Stimulated activated CD8-positive, alpha-beta memory T cell treated with anti-CD3 and anti-CD28 coated beads, Interleukin-12 subunit alpha, Interleukin-12 subunit beta, amount 100 ng/mL, for 1 hour (primary cell): ENCODE measurements around the gene OFD1.

Source experiments
- DNase-seq: peaks from one replicate; pipeline ENCODE4 v3.0.0-alpha.2; 2020; ENCODE audit warnings: low read depth

OFD1 gene, protein sequence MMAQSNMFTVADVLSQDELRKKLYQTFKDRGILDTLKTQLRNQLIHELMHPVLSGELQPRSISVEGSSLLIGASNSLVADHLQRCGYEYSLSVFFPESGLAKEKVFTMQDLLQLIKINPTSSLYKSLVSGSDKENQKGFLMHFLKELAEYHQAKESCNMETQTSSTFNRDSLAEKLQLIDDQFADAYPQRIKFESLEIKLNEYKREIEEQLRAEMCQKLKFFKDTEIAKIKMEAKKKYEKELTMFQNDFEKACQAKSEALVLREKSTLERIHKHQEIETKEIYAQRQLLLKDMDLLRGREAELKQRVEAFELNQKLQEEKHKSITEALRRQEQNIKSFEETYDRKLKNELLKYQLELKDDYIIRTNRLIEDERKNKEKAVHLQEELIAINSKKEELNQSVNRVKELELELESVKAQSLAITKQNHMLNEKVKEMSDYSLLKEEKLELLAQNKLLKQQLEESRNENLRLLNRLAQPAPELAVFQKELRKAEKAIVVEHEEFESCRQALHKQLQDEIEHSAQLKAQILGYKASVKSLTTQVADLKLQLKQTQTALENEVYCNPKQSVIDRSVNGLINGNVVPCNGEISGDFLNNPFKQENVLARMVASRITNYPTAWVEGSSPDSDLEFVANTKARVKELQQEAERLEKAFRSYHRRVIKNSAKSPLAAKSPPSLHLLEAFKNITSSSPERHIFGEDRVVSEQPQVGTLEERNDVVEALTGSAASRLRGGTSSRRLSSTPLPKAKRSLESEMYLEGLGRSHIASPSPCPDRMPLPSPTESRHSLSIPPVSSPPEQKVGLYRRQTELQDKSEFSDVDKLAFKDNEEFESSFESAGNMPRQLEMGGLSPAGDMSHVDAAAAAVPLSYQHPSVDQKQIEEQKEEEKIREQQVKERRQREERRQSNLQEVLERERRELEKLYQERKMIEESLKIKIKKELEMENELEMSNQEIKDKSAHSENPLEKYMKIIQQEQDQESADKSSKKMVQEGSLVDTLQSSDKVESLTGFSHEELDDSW

DNA sequence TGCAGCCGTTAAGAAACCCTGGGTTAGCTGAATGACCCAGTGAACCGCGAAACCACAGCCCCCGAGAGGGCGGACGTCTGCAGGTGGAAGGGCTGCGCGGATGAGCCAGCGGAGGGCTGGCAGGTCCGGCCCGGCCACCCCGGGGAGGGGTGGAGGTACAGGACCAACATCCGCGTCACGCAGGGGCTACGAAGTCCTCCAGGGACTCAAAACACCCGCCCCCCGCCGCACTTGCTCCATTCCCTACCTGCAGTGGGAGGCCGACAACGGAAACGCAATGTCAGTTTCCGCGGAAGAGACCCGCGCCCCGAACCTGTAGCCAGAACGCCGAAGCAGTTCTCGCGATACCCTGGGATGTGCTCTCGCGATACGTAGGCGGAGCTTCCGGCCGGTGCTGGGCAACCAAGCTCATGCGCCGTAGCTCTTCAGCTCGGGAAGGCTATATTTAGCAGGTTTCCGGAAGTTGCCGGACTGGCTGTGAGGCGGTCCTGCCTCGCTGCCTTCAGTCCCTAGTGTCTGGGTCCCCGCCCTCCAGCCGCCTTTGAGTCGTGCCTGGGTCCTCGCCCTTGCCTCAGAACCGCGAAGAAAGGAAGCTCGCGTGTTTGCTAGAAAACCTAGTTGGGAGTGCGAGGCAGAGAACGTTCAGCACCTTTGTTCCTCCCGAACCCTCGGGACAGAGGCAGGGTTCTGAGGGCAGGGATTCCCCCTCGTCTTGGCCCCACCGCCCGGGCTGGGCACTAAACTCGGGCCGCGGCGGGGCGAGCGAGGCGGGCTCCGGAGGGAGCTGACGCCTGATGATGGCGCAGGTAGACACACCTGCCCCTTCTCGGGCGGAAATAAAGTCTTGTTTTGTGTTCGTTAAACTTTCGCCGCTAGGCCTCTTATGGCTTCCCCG lies at the start of gene OFD1, which contains the start of gene TRAPPC2:
TSS of gene OFD1 (plus strand) at position 471 of the 895 bp plus-strand sequence. CDS start at position 795, 324 bp downstream.
TSS of gene TRAPPC2 (minus strand) at position 343 of the 895 bp plus-strand sequence. CDS start 14,657 bp downstream, outside the sequence.
- DNase-seq: peak; percentile 79

DNA sequence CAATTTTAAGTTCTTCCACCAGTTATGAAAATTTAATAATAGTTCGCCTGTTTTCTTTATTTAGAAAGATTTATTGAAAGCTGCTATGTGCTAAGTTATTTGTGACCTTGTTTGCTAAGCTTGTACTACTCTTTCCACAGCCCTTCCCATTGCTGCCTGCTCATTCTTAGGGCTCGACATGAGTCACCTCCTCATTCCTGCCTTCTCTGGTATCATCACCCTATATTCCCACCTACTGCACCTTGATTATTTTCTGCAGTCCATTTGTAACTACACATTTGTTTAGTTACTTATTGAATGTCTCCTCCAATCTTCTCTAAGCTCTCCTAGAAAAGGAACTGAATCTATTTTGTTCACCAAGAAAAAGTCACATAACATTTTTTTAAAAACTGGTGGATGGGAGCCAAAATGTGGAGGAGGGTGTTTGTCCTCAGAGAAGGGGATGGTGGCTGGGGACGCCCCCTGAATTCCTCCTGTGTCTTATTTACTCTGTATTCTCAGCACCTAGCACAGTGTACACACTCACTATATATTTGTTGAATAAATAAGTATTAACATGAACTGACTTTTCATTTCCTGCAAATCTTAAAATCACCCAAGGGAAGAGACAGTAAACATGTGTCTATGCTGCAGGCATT lies 49.3 kb upstream of the OFD1 start:
- DNase-seq: no peak

DNA sequence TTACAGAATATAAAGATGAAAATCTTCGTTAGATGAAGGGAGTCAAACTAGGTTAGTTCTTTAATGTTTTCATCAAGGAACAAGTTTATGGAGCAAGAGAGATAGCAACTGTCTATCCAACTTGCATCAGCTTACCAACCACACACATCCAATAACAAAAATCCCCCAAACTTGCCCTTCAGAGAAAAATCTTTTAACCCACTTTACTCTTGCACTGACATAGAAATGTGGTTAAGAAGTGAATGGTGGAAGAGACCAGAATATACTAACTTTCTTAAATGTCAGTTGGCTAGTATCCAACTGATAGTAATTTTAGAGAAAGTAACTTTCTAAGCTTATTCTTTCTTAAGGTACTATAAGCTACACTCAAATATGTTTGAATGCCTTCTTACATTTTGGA lies 47.3 kb upstream of the OFD1 start:
- DNase-seq: no peak

DNA sequence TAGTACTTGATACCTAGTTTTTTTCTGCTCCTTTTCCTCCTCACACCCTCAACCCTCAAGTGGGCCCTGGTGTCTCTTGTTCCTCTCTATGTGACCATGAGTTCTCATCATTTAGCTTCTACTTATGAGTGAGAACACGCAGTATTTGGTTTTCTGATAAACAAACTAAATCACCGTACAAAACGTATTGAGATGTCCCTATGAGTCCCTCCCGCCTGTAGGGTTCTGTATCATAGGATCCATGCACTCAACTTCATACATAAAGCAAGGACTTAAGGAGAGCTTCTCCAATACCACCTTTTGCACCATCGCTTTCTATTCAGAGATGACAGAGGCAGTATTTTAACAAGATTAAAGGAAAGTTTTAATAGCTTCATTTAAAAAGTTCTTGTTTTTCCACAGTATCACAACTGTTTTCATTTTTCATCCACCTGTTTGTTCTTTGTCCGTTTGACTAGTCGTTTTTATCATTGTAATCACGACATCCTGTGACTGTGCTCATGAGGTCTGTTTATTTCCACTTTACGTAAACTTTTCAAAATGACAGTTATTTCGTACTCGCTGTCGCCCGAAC lies 46.1 kb upstream of the OFD1 start:
- DNase-seq: no peak

DNA sequence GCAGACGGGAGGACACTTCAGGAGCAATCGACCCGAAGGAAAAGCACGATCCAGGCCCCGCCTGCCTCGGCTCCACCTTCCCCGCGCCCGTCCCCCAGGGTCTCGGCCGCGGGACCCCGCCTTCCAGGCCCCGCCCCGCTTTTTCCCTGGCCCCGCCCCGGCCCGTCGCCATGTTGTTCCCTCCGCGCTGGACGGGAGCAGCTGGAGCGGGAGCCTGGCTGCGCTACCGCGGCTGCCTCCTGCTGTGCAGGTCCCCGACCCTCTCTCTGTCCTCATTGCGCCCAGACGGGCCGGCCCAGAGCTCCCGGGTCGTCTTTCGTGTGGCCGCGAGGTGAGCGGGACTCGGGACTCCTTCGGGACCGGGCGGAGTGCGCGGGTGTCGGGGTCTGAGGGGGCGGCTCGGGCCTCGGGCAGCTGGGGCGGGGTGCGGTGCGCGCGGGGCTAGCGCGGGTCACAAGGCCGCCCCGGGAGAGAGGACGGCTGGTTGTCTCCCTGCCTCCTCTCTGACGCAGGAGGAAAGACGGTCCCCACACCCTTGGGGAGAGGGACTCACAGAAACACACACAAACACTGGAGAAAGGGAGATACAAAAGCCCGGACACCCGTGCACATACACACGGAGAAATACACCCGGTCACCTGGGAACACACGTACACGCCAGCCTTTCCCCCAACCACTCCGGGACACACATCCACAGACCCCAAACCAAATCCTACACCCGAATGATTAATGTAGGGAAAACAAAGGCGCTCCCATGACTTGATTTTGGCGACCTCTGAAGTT lies 45.4 kb upstream of the OFD1 start, which contains the start of gene RAB9A:
TSS of gene RAB9A (plus strand) at position 171 of the 783 bp plus-strand sequence. CDS start 19,619 bp downstream, outside the sequence.
- DNase-seq: peak; percentile 53

DNA sequence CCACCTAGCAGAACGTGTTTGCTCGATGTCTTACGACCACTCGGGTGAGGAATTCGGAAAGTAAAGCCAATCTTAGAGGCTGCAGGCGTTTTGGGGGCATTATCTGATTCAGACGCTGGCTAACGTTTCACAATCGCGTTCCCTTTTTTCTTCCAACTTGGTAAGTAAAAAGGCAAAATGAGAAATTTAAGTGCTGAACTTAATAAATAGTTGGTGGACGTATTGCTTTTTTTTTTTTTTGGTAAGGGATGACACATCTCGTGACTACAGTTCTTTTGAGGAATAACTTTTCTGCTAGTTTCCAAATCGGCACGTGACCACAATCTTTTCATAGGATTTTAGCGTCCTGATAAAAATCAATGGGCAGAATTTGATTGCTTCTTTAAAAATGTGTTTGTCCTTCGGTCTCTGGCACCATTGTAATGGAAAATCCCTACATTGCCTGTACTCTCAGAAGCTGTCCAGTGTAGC lies 44.8 kb upstream of the OFD1 start:
- no peak for DNase-seq

DNA sequence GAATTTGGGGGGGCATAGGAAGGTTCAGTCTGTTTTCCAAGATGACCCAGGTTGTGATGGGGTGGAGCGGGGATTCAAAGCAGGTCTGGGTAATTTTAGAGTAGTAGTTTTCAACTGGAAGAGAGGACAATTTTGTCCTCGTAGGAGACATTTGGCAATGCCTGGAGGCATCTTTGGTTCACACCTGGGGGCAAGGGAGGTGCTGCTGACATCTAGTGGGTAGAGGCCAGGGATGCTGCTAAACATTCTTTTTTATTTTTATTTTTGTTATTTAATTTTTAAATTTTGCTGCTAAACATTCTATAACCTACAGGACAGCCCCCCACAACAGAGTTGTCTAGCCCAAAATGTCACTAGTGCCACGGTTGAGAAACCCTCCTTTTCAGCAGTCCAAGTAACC lies 43.7 kb upstream of the OFD1 start:
- no peak for DNase-seq

DNA sequence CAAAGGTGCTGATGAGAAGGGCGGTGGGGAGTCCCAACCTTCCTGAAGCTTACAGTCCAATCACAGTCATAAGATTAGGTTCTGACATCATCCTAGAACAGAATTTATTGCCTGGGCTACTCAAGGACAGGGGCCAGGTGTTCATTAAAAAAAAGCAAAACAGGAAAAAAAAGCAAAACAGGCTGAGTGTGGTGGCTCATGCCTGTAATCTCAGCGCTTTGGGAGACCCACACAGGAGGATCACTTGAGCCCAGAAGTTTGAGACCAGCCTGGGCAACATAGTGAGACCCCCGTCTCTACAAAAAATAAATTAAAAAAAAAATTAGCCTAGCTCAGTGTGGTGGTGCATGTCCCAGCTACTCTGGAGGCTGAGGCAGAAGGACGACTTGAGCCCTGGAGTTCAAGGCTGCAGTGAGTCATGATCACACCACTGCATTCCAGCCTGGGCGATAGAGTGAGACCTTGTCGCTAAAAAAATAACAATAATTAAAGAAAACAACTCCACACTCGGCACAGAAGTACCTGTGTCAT lies 42.6 kb upstream of the OFD1 start:
- DNase-seq: no peak

DNA sequence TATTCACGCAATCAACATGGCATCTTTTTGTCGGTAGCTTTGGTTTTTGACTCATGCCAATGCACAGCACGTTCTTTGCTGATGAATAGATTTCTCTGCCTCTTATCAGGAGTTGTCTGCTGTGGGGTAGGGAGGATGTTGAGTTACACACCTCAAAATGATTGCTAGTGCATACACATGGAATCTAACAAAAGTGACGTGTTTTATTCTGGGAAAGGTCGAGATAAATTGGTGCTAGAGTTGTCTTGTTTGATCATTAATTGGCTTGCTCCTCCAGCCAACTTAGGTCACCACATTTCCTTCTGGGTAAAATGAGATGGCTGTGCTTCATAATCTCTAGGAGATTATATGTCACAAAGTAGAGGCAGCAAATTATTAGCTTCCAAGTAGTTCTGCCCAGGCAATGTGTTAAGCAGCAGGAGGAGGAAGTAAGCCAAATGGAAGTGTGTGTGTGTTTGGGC lies 41.7 kb upstream of the OFD1 start:
- DNase-seq: no peak

DNA sequence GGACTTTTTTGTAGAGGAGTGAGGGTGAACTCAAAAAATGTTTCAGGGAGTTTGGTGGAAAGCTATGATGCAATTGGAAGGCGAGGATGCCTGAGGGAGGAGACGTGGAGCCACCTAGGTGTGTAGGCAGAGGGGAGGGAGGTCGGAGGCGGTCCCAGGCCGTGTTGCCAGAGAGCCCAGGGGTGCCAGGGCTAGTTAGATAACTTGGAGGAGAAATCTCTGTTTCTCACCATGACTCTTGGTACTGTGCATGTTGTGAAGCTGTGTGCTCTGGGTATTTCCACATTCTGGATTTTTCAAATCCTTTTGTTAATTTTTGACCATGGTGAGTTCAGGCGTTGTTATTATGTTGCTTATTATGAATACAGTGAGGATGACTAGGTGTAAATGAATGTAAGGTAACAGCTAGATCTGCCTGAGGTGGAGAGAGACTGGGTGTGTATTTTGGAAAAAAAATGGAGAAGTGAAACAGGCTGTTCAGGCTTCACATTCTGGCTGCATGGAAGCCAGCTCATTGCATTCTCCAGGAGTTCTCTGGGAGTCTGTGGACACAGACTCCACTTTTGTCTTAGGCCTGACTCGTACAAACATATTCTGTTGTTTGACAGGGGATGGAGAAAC lies 41.1 kb upstream of the OFD1 start:
- DNase-seq: no peak

DNA sequence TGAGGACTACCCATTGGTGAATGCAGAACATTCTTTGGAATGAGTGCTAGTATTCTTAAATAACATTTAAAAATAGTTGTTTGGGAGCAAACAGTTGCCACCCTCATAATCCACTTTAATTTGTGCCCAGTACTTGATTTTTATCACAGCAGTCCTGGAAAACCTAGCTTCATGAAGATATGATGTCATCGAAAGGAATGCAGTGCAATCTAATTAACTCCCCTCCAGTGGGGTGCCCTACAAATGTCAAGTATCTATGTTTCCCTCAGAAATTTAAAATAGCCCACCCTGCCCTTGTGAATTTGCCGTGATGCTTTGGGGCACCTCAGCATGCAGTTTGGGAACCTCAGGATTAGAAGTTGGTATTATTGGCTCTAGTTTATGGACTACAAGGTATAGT lies 40.2 kb upstream of the OFD1 start:
- no peak for DNase-seq

DNA sequence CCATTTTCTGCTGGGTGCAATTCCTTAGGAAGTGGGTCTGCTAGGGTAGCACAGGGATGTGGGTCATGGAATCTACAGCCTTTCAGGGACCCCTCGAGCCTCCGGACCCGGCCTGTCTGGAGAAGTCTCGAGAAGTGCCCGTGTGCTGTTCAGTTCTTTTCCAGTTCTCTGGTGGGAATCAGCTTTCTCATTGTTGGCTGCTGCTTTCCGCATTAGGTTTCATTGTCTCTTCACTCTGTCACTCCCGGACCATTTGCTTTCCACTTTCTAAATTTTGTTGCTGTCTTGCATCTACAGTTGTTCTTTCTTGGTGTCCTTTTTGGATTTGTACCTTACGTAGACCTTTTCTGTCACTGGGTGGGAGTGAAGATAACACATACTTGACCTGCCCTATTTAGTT lies 39.6 kb upstream of the OFD1 start:
- DNase-seq: no peak

DNA sequence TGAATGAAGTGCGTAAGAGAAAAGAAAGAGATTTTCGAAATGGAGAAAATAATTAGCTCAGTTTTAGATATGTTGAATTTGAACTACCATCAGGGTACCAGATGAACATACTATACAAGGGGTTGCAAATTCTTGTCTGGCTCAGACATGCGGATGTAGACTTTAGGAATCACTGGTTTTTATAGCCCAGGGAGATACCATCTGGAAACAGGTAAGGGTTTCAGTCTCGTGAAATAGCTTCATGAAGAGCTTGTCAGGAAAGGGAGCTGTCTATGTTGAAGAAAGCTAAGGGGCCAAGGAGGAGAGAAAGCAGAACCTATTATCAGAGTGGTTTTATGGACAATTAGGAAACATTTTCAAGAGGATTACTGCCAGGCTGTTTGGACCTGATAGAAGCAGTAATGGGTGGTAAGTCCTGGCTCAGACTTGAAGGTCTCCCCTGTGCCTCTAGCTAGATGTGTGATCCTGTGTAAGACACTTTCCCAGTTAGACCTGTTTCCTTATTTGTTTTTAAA lies 38.9 kb upstream of the OFD1 start:
- DNase-seq: no peak

DNA sequence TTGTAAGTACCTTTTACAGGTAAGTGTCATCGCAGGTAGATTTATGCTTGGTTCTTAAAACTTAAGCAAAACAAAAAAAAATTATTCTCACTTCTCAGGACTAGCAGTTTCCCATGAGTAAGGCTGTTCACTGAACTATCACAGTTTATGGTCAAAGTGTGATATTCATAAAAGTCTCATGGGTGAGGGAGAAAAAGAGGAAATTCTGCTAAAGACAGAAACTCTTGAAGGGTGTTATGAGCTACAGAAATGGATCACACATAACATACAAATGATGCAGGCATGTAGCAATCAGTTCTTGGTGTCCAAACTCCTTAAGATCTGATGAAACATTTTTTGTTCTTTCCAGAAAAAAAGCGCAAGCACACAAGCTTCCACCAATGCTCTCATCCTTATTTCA lies 37.1 kb upstream of the OFD1 start:
- DNase-seq: no peak

DNA sequence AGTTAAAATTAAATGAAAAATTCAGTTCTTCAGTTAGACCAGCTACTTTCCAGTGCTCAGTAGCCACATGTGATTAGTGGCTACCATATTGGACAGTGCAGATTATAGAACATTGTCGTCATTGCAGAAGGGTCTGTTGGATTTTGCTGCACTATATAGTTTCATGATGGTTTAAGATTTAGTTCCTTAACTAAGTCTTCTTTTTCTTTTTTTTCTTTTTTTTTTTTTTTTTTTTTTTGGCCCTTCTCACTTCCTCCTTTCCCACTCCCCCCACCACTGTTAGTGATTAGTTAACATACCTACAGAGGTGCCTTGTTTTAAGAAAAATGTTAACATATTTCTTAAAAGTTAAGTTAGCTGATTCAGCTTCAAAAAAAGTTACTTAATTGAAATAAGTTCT lies 36.6 kb upstream of the OFD1 start:
- no peak for DNase-seq

DNA sequence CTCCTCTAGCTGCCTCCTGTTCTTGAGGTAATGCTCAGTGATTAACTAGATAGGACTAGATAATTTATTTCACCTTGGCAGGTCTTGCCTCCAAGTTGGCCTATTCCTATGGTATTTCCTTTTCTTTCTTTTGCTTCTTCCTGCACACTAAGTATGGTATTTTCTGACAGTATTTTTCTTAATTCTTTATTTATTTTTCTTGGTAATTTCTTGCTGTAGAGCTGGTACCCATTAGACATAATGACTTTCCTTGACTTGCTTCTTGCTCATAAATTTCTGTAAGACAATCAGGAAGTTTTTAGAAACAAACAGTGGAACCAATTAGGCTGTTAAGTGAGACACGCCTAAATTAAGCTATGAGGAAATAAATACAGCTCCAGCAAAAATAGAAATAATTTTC lies 36.1 kb upstream of the OFD1 start:
- no peak for DNase-seq

DNA sequence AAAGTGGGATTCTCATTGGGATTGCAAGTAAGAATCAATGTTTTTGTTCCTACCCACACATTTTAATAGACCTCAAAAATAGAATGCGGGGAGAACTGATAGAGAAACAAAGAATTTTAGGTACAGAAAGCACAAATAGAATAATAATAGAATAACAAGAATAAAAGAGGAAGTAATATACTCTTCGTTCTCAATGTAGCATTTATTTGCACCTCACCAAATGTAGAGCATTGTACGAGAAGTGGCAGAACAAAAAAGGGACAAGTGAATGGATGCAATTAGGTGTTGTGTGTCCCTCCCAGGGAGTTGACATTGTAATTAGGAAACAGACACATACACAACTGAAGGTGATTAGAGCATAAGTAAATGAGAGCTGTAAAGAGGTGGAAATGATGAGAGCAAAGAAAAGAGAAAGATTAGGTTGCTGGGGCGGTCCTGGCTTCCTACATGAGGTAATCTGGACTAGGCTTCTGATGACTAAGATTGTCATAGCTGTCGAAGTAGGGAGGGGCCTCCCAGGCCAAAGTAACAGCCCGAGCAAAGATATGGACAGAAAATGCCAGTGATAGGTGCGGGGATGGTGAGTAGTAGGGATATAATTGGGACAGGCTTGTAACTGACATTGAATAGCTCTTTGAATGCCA lies 35.2 kb upstream of the OFD1 start:
- no peak for DNase-seq

DNA sequence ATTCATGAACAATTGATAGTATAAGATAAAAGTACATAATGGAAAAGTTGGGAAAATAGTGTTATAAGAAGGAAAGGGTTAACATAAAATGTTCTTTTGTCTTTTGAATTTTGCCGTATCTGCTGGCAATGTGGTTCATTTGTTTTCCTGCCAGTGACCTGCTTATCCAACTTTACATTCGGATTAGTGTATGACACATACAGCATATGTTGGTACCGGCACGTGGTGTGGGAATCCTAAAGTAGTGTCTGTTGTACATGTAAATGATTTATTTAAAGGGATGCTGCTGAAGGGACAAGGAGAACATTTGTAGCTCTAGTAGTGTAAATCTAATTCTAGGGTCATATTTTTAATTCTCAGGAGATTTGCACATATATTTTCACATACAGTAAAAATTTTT lies 34.2 kb upstream of the OFD1 start:
- no peak for DNase-seq
